Measurements from ENCODE around the gene BZW1.

- TF ChIP-seq CTCF (IDR thresholded peaks at IDR 0.05; ENCODE audit: low read depth, low read length, missing input control) (no peak), EGR1 (IDR thresholded peaks at IDR 0.05; ENCODE audit: low read depth in 2 of 2) (no peak), SP1 (IDR thresholded peaks at IDR 0.05) (no peak), TAF1 (conservative IDR thresholded peaks at IDR 0.05) (no peak), REST (IDR thresholded peaks at IDR 0.05) (no peak), RAD21 (IDR thresholded peaks at IDR 0.05) (peak in 1 of 2 donors; percentile 18), YY1 (IDR thresholded peaks at IDR 0.05) (no peak), JUND (IDR thresholded peaks at IDR 0.05) (peak in 1 of 2 donors; percentile 36), HNF4A (conservative IDR thresholded peaks at IDR 0.05) (peak in 1 of 2 donors; percentile 39), FOXA1 (IDR thresholded peaks at IDR 0.05) (no peak), FOXA2 (IDR thresholded peaks at IDR 0.05) (no peak)
- TF ChIP-seq, protein P1, sequence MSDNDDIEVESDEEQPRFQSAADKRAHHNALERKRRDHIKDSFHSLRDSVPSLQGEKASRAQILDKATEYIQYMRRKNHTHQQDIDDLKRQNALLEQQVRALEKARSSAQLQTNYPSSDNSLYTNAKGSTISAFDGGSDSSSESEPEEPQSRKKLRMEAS (IDR thresholded peaks at IDR 0.05): no peak
- TF ChIP-seq, protein P2, sequence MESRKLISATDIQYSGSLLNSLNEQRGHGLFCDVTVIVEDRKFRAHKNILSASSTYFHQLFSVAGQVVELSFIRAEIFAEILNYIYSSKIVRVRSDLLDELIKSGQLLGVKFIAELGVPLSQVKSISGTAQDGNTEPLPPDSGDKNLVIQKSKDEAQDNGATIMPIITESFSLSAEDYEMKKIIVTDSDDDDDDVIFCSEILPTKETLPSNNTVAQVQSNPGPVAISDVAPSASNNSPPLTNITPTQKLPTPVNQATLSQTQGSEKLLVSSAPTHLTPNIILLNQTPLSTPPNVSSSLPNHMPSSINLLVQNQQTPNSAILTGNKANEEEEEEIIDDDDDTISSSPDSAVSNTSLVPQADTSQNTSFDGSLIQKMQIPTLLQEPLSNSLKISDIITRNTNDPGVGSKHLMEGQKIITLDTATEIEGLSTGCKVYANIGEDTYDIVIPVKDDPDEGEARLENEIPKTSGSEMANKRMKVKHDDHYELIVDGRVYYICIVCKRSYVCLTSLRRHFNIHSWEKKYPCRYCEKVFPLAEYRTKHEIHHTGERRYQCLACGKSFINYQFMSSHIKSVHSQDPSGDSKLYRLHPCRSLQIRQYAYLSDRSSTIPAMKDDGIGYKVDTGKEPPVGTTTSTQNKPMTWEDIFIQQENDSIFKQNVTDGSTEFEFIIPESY (IDR thresholded peaks at IDR 0.05): no peak
- TF ChIP-seq, protein P3, sequence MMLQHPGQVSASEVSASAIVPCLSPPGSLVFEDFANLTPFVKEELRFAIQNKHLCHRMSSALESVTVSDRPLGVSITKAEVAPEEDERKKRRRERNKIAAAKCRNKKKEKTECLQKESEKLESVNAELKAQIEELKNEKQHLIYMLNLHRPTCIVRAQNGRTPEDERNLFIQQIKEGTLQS (IDR thresholded peaks at IDR 0.05): no peak
Measured at GRCh38 chr2:200810252-200810997, 1.3 kb upstream of the BZW1 start.

Data from liver (tissue), 3 donors.